SK-N-MC (cell line): ENCODE data around the gene NTF3.

Source experiments
- DNase-seq: peaks from one replicate; pipeline ENCODE4 v3.0.0-alpha.2; 2011; ENCODE audit warnings: low read depth, low spot score
- H3K27ac ChIP-seq: fragments of 200-600 bp; sonication (generic); 2 replicates; pipeline ENCODE4 v1.5.1; 2016; ENCODE audit warnings: mixed run types
- H3K36me3 ChIP-seq: fragments of 200-600 bp; sonication (generic); 2 replicates; pipeline ENCODE4 v1.6.1; 2017; ENCODE audit warnings: antibody characterized with exemption, low read length, mixed read lengths; ENCODE audit not compliant: insufficient read depth
- H3K4me3 ChIP-seq: fragments of 200-600 bp; sonication (generic); 2 replicates; pipeline ENCODE4 v1.5.1; 2016
- H3K9ac ChIP-seq: fragments of 200-600 bp; sonication (generic); 2 replicates; pipeline ENCODE4 v1.8.0; 2017; ENCODE audit warnings: mixed run types, mixed read lengths; ENCODE audit not compliant: insufficient read length
- H3K9me3 ChIP-seq: fragments of 200-600 bp; sonication (generic); 2 replicates; pipeline ENCODE4 v1.6.1; 2017; ENCODE audit warnings: low read depth, mild to moderate bottlenecking, antibody characterized with exemption, low read length, moderate library complexity, mixed read lengths
- EZH2 ChIP-seq: fragments of 200-600 bp; sonication (generic); IDR thresholded peaks from one replicate; pipeline ENCODE4 v1.6.1; 2017; ENCODE audit warnings: antibody characterized with exemption
- FOXP2 ChIP-seq: optimal IDR thresholded peaks from 2 replicates; pipeline ENCODE3; 2011; ENCODE audit warnings: mild to moderate bottlenecking, moderate library complexity; ENCODE audit not compliant: insufficient read depth; ENCODE audit errors: extremely low read length, control extremely low read depth
- POLR2AphosphoS5 ChIP-seq: IDR thresholded peaks from 2 replicates; pipeline ENCODE4 v1.6.1; 2012; ENCODE audit warnings: mild to moderate bottlenecking, low read depth, low read length, borderline replicate concordance

The NTF3 gene

DNA sequence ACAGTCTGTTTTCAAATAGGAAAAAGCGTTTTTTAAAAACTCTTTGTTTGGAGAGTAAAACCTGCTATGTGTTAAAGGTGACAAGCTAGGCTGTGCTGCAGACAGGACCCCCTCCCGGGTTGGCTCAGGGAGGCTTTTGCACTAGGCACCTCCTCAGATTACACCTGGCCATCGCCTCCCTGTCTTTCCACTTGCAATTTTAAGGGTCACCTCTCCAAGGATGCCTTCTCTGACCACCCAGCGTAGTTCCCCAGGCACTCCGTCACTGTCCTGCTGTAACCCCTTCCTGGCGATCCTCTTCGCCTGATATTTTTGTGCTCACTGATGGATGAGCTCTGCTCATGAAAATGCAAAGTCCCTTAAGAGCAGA, 80.7 kb downstream of the NTF3 start:
- Histone ChIP-seq H3K27ac (no peak overlapping the region), H3K9ac (no peak overlapping the region), H3K4me3 (no peak overlapping the region), H3K9me3 (no peaks in the 10 kb centered on the region), H3K36me3 (no peaks in the 10 kb centered on the region)
- no peak for DNase-seq
- TF ChIP-seq EZH2 = no peak
- TF ChIP-seq POLR2AphosphoS5 = no peak
- no peak for TF ChIP-seq FOXP2

DNA sequence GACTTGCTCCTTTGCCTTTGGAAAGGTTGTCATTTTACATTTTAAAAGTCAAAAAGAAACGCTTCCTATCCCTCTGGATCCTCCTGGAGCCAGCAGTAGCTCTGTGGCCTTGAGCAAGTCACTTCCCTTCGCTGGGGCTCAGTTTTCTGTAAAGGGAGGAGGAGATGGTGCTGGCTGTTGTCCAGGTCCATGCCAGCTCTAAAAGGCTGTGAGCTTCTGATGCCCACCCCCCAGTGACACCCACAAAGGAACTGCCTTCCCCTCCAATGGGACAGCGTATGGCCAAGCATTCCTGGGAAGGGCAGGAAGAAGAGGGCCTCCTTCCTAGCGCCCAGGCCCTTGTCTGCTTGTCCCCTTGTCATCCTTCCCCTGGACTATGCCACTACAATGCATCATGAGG, 81.5 kb downstream of the NTF3 start:
- no peak overlapping the region for H3K9ac ChIP-seq
- no peak for DNase-seq
- no peak overlapping the region for H3K4me3 ChIP-seq
- no peaks in the 10 kb centered on the region for H3K36me3 ChIP-seq
- no peak for TF ChIP-seq POLR2AphosphoS5
- TF ChIP-seq FOXP2 = no peak
- no peaks in the 10 kb centered on the region for H3K9me3 ChIP-seq
- no peak overlapping the region for H3K27ac ChIP-seq

DNA sequence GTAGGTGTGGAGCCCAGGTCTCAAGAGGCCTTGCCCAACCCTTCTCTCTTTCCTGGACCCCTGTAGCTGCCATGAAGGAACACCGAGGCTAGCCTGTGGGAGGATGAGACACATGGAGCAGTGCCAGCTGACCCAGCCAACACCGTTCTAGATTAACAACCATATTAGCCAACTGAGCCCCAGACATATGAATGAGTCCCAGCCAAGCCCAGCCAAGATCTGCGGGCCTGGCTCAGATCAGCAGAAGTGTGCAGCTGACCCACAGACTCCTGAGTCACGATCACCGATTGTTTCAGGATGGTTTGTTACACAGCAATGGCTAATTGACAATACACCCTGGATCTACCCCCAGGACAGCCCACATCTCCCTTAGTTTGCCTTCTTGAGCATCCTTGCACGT, 82.1 kb downstream of the NTF3 start:
- TF ChIP-seq EZH2 (no peak), FOXP2 (no peak), POLR2AphosphoS5 (no peak)
- DNase-seq = no peak
- Histone ChIP-seq H3K27ac (no peak overlapping the region), H3K4me3 (no peak overlapping the region), H3K36me3 (no peaks in the 10 kb centered on the region), H3K9me3 (no peaks in the 10 kb centered on the region), H3K9ac (no peak overlapping the region)

DNA sequence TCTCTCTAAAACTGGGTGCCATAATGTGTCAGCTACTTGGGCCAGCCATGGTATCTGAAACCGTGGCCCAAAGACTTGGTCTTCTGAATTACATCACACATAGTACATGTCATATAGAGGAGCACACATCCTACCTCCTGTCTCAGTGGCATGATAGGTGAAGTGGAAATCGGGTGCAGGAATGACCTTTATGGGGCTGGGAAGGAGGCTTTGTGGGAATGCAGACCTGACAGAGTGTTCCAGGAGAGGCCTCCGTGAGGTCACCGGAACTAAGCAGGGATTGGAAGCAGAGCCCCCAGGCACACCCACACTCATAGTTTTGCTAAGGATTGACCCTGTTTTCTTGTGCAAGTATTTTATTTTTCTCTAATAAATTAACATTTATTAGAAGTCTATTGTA, 82.6 kb downstream of the NTF3 start:
- no peak for DNase-seq

DNA sequence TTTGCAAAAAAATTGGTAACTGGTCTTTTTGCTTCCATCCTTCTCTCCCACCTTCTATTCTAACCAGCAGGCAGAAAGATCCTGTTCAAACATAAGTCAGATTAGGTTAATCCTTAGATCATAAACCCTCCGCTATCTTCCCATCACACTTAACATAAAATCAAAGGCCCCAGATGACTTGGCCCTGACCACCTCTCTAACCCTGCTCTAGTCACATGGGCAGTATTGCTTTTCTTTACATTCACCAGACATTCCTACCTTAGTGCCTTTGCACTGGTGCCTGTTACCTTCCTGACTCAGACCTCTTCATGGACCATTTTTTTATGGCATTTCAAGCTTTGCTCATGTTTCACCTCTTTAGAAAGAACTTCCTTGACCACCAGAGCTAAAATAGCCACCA, 83.5 kb downstream of the NTF3 start:
- DNase-seq = no peak
- TF ChIP-seq FOXP2 = no peak
- no peak for TF ChIP-seq EZH2
- TF ChIP-seq POLR2AphosphoS5 = no peak
- H3K4me3 ChIP-seq = no peak overlapping the region
- no peak overlapping the region for H3K27ac ChIP-seq
- no peaks in the 10 kb centered on the region for H3K9me3 ChIP-seq
- no peak overlapping the region for H3K9ac ChIP-seq
- H3K36me3 ChIP-seq = no peaks in the 10 kb centered on the region

More for the DNA sequence above, 82.6 kb downstream of the NTF3 start:
- no peaks in the 10 kb centered on the region for H3K9me3 ChIP-seq
- TF ChIP-seq FOXP2 = no peak
- TF ChIP-seq EZH2 = no peak
- TF ChIP-seq POLR2AphosphoS5 = no peak
- no peaks in the 10 kb centered on the region for H3K36me3 ChIP-seq
- H3K9ac ChIP-seq = no peak overlapping the region
- no peak overlapping the region for H3K4me3 ChIP-seq
- H3K27ac ChIP-seq = no peak overlapping the region

DNA sequence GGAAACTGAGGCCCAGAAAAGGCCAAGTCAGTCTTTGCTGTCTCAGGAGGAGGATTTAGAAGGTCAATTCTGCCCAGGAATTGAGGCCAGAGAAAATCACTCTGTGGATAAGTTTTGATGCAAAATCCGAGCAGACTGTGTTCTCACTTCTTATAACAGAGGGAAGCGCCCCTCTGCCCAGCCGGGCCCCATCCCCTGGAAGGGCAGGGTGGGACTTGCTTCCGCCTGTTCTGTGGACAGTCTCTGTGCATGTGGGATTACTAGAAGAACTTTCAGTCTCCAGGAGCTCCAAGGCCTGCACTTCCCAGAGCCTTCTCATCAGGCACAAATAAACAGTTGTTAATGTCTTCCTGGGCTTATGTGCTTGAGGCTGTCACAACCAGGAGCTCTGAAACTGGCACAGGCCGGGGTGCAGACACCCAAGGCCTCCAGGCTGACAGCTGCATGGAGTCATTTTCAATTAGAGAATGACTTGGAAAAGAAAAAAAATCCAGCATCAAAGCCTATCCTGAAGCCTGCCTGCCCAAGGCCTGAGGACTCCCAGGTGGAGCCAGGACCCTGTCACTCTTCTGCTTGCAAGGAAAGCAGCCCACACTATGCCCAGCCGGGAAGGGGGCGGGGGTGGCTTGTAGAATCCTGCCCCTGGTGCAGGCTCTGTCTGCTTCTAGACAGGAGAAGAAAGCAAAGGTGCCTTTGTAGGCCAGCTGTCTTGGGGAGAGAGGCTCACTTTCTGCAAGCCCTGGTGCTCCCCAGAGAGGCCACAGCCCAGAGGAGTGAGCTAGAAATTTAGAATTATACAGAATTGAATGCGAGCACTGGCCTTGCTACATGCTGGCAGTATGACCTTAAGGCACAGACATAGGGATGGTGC, 84.7 kb downstream of the NTF3 start:
- H3K36me3 ChIP-seq = no peaks in the 10 kb centered on the region
- H3K9ac ChIP-seq = no peak overlapping the region
- no peak overlapping the region for H3K4me3 ChIP-seq
- TF ChIP-seq EZH2 (no peak), FOXP2 (no peak), POLR2AphosphoS5 (no peak)
- no peak overlapping the region for H3K27ac ChIP-seq
- H3K9me3 ChIP-seq = no peaks in the 10 kb centered on the region
- no peak for DNase-seq

DNA sequence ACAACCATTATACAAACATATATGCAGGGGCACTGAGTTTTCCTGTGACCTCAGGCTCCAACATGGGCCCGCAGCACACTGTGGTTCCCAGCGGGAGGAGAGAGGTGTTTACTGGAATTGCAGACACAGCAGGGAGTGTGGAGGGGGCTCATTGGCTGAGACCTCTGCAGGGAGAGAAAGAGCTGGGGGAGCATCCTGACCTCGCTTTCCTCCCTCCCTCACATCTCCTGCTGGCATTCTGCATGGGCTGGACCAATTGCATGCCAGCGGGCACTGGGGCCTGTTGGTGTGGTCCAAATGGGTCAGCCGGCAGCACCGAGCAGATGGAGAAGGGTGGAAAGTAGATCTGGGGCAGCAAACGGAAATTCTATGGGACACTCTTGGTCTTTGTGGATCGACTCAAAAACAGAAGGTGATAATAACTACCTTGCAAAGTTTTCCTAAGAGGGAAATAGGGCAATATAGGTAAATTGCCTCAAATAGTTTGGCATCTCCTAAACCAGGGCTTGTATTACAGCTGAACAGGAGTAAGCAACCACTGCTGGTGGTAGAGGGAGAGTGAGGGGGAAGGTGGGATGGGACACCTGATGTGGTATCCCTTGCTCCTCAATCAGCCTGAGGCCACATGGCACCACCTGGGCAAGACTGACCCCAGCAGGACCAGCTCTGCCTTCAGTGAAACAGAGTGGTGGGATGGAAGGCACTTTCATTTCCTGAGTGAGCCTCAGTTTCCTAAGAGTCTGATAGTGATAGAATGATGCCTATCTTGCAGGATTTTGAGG, 86.9 kb downstream of the NTF3 start:
- H3K36me3 ChIP-seq = no peaks in the 10 kb centered on the region
- DNase-seq = no peak
- H3K9ac ChIP-seq = no peak overlapping the region
- H3K9me3 ChIP-seq = no peaks in the 10 kb centered on the region
- H3K4me3 ChIP-seq = no peak overlapping the region
- TF ChIP-seq POLR2AphosphoS5 (no peak), EZH2 (no peak), FOXP2 (no peak)
- no peak overlapping the region for H3K27ac ChIP-seq

DNA sequence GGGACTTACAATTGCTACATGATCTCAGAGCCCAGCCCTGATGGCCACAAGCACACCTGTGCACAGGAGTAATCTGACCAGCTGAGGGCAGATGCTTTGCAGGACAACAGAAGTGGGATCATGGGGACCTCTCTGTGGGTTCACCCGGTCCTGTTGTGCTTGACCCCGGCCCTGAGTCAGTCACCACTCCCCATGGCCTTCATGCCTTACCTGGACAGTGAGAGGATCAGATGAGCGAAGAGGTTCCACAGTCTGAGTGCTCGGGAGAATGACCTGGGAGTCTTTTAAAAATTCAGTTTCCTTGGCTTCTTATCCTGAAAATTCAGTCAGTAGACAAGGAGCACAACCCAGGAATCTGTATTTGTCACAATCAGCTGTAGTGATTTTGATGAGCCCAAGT, 88.1 kb downstream of the NTF3 start:
- TF ChIP-seq EZH2 (no peak), POLR2AphosphoS5 (no peak), FOXP2 (no peak)
- Histone ChIP-seq H3K9ac (no peak overlapping the region), H3K36me3 (no peaks in the 10 kb centered on the region), H3K27ac (no peak overlapping the region), H3K9me3 (no peaks in the 10 kb centered on the region), H3K4me3 (no peak overlapping the region)
- DNase-seq = no peak
